HG03139 (cell line): ENCODE results near the gene UNKL.
A peak's percentile ranks its signal among the peaks of the same experiment; 100 is the strongest.

Source experiments
- ATAC-seq: cut with Tn5 transposase; IDR thresholded peaks from one replicate; pipeline ENCODE4 v1.9.1; 2021; ENCODE audit not compliant: unreplicated experiment

The UNKL gene

DNA sequence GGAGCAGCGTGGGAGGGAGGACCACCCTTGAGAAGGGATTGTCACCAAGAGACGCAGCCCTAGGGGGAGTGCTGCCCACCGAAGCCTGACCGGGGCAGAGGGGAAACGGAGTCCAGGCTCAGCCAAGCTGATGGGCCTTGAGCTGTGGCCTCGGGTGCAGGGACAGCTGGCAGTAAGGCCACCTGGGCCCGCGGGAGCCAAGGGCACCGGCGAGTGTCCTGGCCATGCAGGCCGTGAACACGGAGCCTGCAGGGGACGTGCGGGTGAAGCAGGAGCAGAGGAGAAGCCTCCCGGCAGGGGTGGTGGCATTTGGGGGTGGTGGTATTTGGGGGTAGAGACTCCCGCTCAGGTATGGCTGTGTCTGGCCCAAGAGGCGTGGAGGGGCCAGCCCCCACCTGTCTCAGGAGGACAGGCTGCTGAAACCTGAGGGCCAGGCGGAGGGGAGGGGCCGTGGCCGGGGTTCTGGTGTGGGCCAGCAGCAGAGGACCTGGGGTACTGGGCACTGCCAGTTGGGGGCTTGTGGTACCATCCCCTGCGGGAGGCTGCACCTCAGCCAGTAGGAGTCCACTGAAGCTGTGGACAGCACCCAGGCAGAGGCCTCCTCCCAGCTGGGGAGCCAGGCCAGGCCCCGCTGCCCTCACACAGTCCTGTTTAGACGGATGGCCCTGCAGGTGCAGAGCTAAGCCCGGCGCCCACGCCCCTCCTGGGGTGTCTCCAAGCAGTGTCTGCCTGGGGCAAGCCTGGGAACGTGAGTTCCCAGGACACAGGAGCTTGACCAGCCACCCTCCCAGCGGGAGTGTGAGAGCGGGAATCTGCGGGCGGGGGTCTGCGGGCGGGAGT lies 58.2 kb downstream of the UNKL start:
- ATAC-seq, result no peak

DNA sequence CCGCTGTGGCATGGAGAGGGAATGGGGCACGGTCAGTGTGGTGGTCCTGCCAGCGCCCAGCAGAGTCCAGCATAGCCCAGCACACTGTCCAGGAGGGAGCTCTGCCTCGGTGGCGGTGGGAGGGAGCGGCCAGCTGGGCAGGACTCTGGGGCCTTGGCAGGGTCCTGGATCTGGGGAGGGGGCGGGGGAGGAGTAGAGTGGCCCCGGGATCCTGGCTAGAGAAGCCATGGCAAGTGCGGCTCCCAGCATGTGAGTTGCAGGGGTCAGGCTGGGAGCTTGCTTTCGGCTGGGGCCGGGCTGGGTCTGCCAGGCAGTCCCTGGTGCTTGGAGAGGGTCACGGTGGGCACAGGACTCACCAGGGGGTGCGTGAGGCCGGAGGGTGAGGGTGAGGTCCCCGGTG lies 58.9 kb downstream of the UNKL start:
- ATAC-seq, result no peak

- no peak for ATAC-seq
Measured at GRCh38 chr16:1354815-1355540, 59.5 kb downstream of the UNKL start.

DNA sequence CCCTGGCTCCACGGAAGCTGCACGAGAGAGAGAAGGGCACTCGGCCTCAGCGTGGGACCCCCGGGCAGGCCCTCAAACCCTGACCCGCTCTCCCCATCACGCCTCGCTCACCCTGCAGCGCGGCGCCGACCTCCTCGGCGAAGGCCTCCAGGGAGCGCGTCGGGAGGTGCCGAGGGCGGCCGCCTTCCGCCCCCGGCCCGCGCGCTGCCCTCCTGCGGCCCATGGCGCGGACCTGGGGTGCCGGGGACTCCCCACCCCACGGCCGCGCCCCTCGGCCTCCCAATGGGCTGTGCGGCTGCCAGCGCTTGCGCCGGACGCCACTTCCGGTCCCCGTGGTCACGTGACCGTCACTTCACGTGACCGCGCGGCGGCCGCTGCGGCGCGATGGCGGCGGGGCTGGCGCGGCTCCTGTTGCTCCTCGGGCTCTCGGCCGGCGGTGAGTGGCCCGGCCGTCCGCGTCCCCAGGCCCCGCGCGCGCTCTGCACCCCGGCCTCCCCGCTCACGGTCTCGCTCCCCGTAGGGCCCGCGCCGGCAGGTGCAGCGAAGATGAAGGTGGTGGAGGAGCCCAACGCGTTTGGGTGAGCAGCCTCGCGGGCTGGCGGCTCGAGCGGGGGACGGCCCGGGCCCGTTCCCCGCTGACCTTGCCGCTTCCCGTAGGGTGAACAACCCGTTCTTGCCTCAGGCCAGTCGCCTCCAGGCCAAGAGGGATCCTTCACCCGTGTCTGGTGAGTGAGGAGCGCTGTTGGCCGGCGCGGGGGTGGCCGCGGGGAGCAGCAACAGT lies 62.7 kb downstream of the UNKL start, which contains the start of the genes GNPTG and TSR3:
GNPTG (plus strand) TSS at position 350 of the 781 bp plus-strand sequence; CDS start at position 385, 35 bp downstream.
TSR3 (minus strand) TSS at position 297 of the 781 bp plus-strand sequence; CDS start at position 223, 74 bp downstream.
- peak; percentile 64 for ATAC-seq

DNA sequence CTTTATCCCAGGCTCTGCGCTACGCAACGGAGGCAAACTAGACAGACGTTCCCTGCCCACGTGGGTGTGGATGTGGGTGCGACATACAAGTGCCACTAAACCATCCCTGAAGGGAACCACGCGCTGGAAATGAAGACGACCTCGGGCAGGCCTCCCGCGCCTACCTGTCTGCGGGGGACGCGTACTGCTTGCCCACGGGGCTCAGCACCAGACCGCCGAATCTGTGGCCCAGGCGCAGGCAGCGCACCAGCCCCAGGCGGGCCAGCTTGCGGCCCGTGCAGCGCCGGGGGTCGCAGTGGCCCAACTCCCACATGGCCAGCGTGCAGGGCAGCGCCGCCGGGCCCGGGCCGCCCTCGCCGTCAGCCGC lies 63.3 kb downstream of the UNKL start:
- peak; percentile 6 for ATAC-seq

DNA sequence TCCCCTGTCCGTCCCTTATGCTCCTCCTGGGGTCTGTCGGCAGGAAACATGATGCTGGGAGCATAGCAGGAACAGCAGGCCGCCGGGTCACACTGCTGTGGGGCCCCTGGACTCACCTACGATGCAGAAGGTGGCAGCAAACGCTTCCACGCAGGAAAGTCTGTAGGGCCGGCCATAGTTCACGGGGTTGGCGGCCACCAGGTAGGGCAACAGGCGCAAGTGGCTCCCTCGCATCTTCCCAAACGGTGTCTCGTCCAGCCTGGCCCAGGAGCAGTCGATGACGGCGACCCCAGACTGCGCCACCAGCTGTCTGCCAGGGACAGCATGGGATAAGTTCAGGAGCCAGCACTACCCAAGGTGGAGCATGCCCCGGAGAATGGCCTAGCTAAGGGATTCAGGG lies 63.8 kb downstream of the UNKL start:
- no peak for ATAC-seq

- ATAC-seq, result no peak
Measured at GRCh38 chr16:1349951-1350350, 64.6 kb downstream of the UNKL start.

GRCh38 chr16:1349351-1349750 lies 65.2 kb downstream of the UNKL start:
- no peak for ATAC-seq

DNA sequence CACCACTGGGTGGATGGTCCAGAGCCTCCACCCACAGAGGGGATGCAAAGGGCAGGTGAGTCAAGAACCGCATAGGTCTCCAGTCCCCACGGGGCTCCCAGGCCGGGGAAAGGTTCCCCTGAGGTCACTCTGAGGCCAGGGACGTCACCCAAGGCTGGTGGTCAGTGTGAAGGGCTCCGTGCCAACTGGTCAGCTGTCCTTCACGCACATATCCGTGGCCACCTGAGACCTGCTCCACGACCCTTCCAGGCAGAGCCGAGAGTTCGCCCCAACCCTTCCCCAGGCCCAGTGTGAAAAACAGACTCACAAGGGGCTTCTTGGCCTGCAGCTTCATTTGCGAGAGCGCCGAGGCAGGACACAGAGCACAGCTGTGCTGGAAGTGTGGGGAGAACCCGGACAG lies 65.6 kb downstream of the UNKL start:
- no peak for ATAC-seq

GRCh38 chr16:1348441-1348840 lies 66.1 kb downstream of the UNKL start:
- no peak for ATAC-seq

DNA sequence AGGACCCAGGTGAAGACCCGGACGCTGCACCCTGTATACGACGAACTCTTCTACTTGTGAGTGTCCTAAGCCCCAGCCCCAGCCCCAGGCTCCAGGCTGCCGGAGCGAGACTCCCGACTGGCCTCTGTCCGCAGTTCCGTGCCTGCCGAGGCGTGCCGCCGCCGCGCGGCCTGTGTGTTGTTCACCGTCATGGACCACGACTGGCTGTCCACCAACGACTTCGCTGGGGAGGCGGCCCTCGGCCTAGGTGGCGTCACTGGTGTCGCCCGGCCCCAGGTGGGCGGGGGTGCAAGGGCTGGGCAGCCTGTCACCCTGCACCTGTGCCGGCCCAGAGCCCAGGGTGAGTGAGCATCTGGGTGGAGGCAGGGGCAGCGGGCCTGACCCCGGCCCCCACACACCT lies 66.5 kb downstream of the UNKL start:
- no peak for ATAC-seq

DNA sequence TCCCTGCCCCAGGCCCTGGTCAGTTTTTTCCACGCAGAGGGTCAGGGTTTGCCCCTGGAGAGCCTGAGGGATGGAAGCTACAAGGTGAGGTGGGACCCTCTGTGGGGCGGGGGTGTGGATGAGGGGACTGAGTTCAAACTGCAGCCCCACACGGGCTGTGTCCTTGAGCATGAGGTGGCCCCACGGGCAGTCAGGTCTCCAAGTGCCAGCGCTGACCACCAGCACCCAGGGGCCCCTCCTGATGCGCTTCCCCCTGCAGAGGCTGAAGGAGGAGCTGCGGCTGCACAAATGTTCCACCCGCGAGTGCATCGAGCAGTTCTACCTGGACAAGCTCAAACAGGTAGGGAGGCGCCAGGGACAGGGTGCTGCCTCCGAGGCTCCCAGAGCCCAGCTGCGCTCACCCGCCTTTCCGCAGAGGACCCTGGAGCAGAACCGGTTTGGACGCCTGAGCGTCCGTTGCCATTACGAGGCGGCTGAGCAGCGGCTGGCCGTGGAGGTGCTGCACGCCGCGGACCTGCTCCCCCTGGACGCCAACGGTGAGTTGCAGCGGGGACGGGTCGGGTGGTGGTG lies 67.1 kb downstream of the UNKL start:
- no peak for ATAC-seq

GRCh38 chr16:1346422-1347285 lies 67.8 kb downstream of the UNKL start:
- ATAC-seq, result no peak

DNA sequence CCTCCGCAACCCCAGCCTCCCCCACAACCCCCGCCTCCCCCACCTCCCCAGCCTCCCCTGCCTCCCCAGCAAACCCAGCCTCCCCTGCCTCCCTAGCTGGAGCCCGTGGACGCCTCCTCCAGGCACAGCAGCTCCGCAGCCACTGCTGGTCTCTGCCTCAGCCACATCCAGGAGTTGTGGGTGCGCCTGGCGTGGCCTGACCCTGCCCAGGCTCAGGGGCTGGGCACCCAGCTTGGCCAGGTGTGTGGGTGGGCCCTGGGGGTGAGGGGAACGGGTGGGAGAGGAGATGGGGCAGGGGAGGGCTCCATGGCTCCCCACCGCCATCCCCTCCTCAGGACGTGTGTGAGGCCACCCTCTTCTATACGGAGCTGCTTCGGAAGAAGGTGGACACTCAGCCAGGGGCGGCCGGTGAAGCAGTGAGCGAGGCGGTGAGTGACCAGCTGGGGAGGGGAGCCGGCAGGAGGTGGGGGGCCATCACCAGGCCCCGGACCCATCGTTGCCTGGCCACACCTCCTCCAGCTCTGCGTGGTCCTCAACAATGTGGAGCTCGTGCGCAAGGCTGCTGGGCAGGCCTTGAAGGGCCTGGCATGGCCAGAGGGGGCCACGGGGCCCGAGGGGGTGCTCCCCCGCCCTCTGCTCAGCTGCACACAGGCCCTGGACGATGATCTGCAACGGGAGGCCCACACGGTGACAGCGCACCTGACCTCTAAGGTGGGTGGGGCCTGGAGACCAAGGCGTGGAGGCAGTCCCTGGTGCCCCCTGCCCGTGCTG lies 68.7 kb downstream of the UNKL start:
- no peak for ATAC-seq

DNA sequence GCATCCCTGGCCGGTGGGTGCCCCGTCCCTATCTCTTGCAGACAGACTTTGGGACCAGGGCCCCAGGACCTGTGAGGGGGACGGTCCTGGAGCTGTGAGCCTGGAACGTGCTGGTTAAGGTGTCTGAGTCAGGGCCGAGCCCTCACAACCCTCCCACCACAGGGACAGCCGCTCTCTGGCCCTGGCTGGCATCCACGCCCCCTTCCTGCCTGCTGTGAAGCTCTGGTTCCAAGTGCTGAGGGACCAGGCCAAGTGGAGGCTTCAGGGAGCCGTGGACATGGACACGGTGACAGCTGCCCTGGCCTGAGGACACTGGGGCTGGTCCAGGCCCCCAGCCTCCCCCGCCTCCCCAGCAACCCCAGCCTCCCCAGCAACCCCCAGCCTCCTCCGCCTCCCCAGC lies 69.4 kb downstream of the UNKL start:
- no peak for ATAC-seq

DNA sequence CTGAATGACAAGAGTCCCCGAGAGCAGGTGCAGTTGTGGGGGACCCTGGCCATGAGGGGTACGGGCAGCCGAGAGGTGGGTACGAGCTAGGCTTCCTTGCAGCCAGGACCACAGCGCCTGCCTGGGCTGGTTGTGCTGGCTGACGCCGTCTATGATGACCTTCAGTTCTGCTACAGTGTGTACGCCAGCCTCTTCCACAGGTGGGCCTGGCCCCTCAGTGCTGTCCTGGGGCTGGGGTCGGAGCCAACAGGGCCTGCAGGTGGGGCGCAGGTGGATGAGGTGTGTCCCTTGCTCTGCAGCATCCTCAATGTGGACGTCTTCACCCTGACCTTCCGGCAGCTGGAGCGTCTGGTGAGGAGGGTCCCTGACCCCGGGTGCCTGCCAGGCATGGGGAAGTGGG lies 70.0 kb downstream of the UNKL start:
- no peak for ATAC-seq

- no peak for ATAC-seq
Measured at GRCh38 chr16:1343428-1344242, 70.9 kb downstream of the UNKL start.
